AG09309 (cell line): Measurements from ENCODE around the gene ATAD3C.
"Not testable (repeated sequence)": the region's sequence is repeated elsewhere in the genome, so short reads cannot be mapped to it uniquely, and the experiment has no call there.

Experiments used
- DNase-seq: peaks from one replicate; pipeline ENCODE4 v3.0.0-alpha.2; 2010; ENCODE audit warnings: low read depth
- H3K4me3 ChIP-seq: 2 replicates; pipeline ENCODE4 v1.5.1; 2011; ENCODE audit warnings: mild to moderate bottlenecking, low read depth, low read length, moderate library complexity; ENCODE audit not compliant: control insufficient read depth
- CTCF ChIP-seq: IDR thresholded peaks from 2 replicates; pipeline ENCODE4 v1.5.1; 2011; ENCODE audit warnings: mild to moderate bottlenecking, low read depth, low read length, inconsistent platforms; ENCODE audit not compliant: insufficient read depth, control insufficient read depth; ENCODE audit errors: missing control alignments

The ATAD3C gene

GRCh38 chr1:1425753-1426495 lies 23.6 kb upstream of the ATAD3C start:
- no peak for DNase-seq
- no peak for TF ChIP-seq CTCF
- H3K4me3 ChIP-seq = no peak overlapping the region

- TF ChIP-seq CTCF = no peak
- no peak overlapping the region for H3K4me3 ChIP-seq
- DNase-seq = no peak
Observed at GRCh38 chr1:1426496-1427105, 22.9 kb upstream of the ATAD3C start.

- no peak for DNase-seq
- H3K4me3 ChIP-seq = no peak overlapping the region
- TF ChIP-seq CTCF = no peak
Observed at GRCh38 chr1:1427106-1427819, 22.2 kb upstream of the ATAD3C start.

DNA sequence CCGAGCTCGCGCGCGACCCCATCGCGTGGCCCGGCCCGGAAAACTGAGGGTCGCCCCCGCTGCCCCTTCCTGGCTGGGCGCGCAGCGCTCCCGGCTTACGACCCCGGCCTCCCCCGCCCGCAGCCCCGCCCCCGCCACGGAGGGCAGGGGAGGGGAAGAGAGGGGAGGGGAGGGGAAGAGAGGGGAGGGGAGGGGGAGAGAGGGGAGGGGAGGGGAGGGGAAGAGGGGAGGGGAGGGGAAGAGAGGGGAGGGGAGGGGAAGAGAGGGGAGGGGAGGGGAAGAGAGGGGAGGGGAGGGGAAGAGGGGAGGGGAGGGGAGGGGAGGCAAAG lies 21.7 kb upstream of the ATAD3C start:
- no peak for DNase-seq
- H3K4me3 ChIP-seq = no peak overlapping the region
- TF ChIP-seq CTCF = no peak

GRCh38 chr1:1428174-1428573 lies 21.3 kb upstream of the ATAD3C start:
- DNase-seq = no peak
- TF ChIP-seq CTCF = no peak
- H3K4me3 ChIP-seq = no peak overlapping the region

- DNase-seq, H3K4me3 ChIP-seq: not testable (repeated sequence)
Observed at GRCh38 chr1:1428967-1429366, 20.5 kb upstream of the ATAD3C start.

- no peak overlapping the region for H3K4me3 ChIP-seq
- no peak for DNase-seq
- no peak for TF ChIP-seq CTCF
Observed at GRCh38 chr1:1429671-1430073, 19.8 kb upstream of the ATAD3C start.
